GM23338 (cell line): ENCODE data around the gene PHYHD1. TPM values are rescaled to one million over a fixed set of nuclear protein-coding genes. Genes with fewer than 3 reads are reported as not detected.

Source experiments
- ATAC-seq: fragments of 200-7000 bp; cut with Tn5 transposase; 3 replicates; pipeline ENCODE4 v1.9.1; 2020
- DNase-seq: peaks from one replicate; pipeline ENCODE4 v3.0.0-alpha.2; 2015; ENCODE audit warnings: low spot score
- H2AFZ ChIP-seq: fragments of 200-600 bp; sonication (generic); 2 replicates; pipeline ENCODE4 v1.8.0; 2016; ENCODE audit warnings: antibody characterized with exemption, mild to moderate bottlenecking, moderate library complexity
- H3F3A ChIP-seq: fragments of 200-600 bp; sonication (generic); replicated peaks from 2 replicates; pipeline ENCODE4 v1.8.0; 2017; ENCODE audit warnings: antibody characterized with exemption, mixed run types, low read depth
- H3K27ac ChIP-seq: fragments of 200-600 bp; sonication (generic); 2 replicates; pipeline ENCODE4 v1.6.1; 2016; ENCODE audit warnings: low read depth
- H3K27me3 ChIP-seq: fragments of 200-600 bp; sonication (generic); 2 replicates; pipeline ENCODE4 v1.8.0; 2016; ENCODE audit warnings: mild to moderate bottlenecking, mixed run types, moderate library complexity; ENCODE audit not compliant: insufficient read depth
- H3K36me3 ChIP-seq: fragments of 200-600 bp; sonication (generic); 2 replicates; pipeline ENCODE4 v1.8.0; 2016; ENCODE audit warnings: mild to moderate bottlenecking; ENCODE audit not compliant: insufficient read depth
- H3K4me1 ChIP-seq: fragments of 200-600 bp; sonication (generic); 2 replicates; pipeline ENCODE4 v1.8.0; 2016; ENCODE audit warnings: mild to moderate bottlenecking, moderate library complexity; ENCODE audit not compliant: insufficient read depth
- H3K4me2 ChIP-seq: fragments of 200-600 bp; sonication (generic); 2 replicates; pipeline ENCODE4 v1.7.1; 2017; ENCODE audit warnings: mixed run types
- H3K4me3 ChIP-seq: fragments of 200-600 bp; sonication (generic); 2 replicates; pipeline ENCODE4 v1.6.1; 2016; ENCODE audit warnings: mixed run types
- H3K79me2 ChIP-seq: fragments of 200-600 bp; sonication (generic); replicated peaks from 2 replicates; pipeline ENCODE4 v1.8.0; 2017; ENCODE audit warnings: mild to moderate bottlenecking; ENCODE audit not compliant: insufficient read depth
- H3K9me2 ChIP-seq: fragments of 200-600 bp; sonication (generic); 2 replicates; pipeline ENCODE4 v1.8.0; 2017; ENCODE audit not compliant: insufficient read depth
- H4K20me1 ChIP-seq: fragments of 200-600 bp; sonication (generic); replicated peaks from 2 replicates; pipeline ENCODE4 v1.8.0; 2017; ENCODE audit warnings: mild to moderate bottlenecking; ENCODE audit not compliant: insufficient read depth
- H3K27ac Mint-ChIP-seq: 2 replicates; pipeline ENCODE4 v1.8.0; 2020; ENCODE audit warnings: inconsistent platforms, mild to moderate bottlenecking, moderate library complexity, mixed read lengths
- H3K27me3 Mint-ChIP-seq: 3 replicates; pipeline ENCODE4 v1.8.0; 2022; ENCODE audit warnings: low read depth, mild to moderate bottlenecking, moderate library complexity, mixed read lengths, inconsistent platforms; ENCODE audit not compliant: insufficient read depth, poor library complexity
- H3K36me3 Mint-ChIP-seq: 3 replicates; pipeline ENCODE4 v1.8.0; 2021; ENCODE audit warnings: low read depth, mild to moderate bottlenecking, inconsistent platforms, moderate library complexity, mixed read lengths
- H3K4me1 Mint-ChIP-seq: 3 replicates; pipeline ENCODE4 v1.8.0; 2020; ENCODE audit warnings: mild to moderate bottlenecking, inconsistent platforms, mixed read lengths
- H3K4me3 Mint-ChIP-seq: 3 replicates; pipeline ENCODE4 v1.8.0; 2021; ENCODE audit warnings: moderate library complexity, mild to moderate bottlenecking, inconsistent platforms, mixed read lengths
- H3K9me3 Mint-ChIP-seq: 3 replicates; pipeline ENCODE4 v1.8.0; 2020; ENCODE audit warnings: moderate library complexity, mild to moderate bottlenecking, inconsistent platforms, mixed read lengths
- CREB1 ChIP-seq: fragments of 250-450 bp; sonication (Bioruptor Pico); IDR thresholded peaks from 2 replicates; pipeline ENCODE4 v1.5.0; 2020; ENCODE audit warnings: low read depth, mild to moderate bottlenecking, moderate library complexity
- EZH2 ChIP-seq: fragments of 200-600 bp; sonication (generic); IDR thresholded peaks from one replicate; pipeline ENCODE4 v1.8.0; 2017; ENCODE audit warnings: antibody characterized with exemption, mild to moderate bottlenecking, low read depth; ENCODE audit not compliant: unreplicated experiment
- EZH2phosphoT487 ChIP-seq: fragments of 200-600 bp; sonication (generic); IDR thresholded peaks from one replicate; pipeline ENCODE4 v1.8.1; 2018; ENCODE audit warnings: antibody characterized with exemption; ENCODE audit not compliant: unreplicated experiment
- JUNB ChIP-seq: IDR thresholded peaks from one replicate; pipeline ENCODE4 v1.6.1; 2016; ENCODE audit warnings: antibody characterized with exemption; ENCODE audit not compliant: unreplicated experiment
- NANOG ChIP-seq: IDR thresholded peaks from 2 replicates; pipeline ENCODE4 v1.6.1; 2016; ENCODE audit warnings: antibody characterized with exemption, borderline replicate concordance
- POLR2AphosphoS5 ChIP-seq: IDR thresholded peaks from 2 replicates; pipeline ENCODE4 v1.6.1; 2016; ENCODE audit warnings: antibody characterized with exemption, low read depth
- STAT1 ChIP-seq: IDR thresholded peaks from one replicate; pipeline ENCODE4 v1.6.1; 2016; ENCODE audit warnings: antibody characterized with exemption; ENCODE audit not compliant: unreplicated experiment
- ZNF114 ChIP-seq: fragments of 250-450 bp; sonication (Bioruptor Pico); IDR thresholded peaks from 2 replicates; pipeline ENCODE4 v1.5.0; 2020; ENCODE audit warnings: mild to moderate bottlenecking, moderate library complexity
- ZNF331 ChIP-seq: fragments of 250-450 bp; sonication (Bioruptor Pico); IDR thresholded peaks from 2 replicates; pipeline ENCODE4 v1.5.0; 2020; ENCODE audit warnings: low read depth, mild to moderate bottlenecking, moderate library complexity
- long read RNA-seq: library from polyadenylated mRNA; unstranded; transcript quantifications from one replicate; pipeline ENCODE4 v2.0.0, GENCODE V29; 2020; ENCODE audit not compliant: unreplicated experiment
- polyA plus RNA-seq: library from polyadenylated mRNA; unstranded; fragments of >200 nt; fragmentation: Nextera tagmentation; extraction: Ambion mirVana; gene quantifications from 2 replicates; pipeline ENCODE4 v1.2.1, GENCODE V29; 2016
- total RNA-seq: library from RNA; depleted of rRNA; stranded (reverse); fragments of >200 nt; shearing (Covaris generic); gene quantifications from 2 replicates; pipeline ENCODE4 v1.2.3, GENCODE V29; 2014; rRNA removed
- TF ChIP-seq, protein P1 (sequence below): IDR thresholded peaks from one replicate; pipeline ENCODE4 v1.6.1; 2018; ENCODE audit warnings: antibody characterized with exemption; ENCODE audit not compliant: unreplicated experiment
- TF ChIP-seq, protein P2 (sequence below): fragments of 250-450 bp; sonication (Bioruptor Pico); IDR thresholded peaks from 2 replicates; pipeline ENCODE4 v1.5.0; 2020; ENCODE audit warnings: mild to moderate bottlenecking, moderate library complexity
- TF ChIP-seq, protein P3 (sequence below): IDR thresholded peaks from 2 replicates; pipeline ENCODE4 v1.6.1; 2016; ENCODE audit warnings: antibody characterized with exemption
- TF ChIP-seq, protein P4 (sequence below), 2 experiments: fragments of 200-600 bp in 1 of 2; sonication (generic) in 1 of 2; conservative IDR thresholded peaks; 2 replicates each; pipeline versions ENCODE4 v1.5.1 to v1.6.1; 2016 to 2017; ENCODE audit warnings: antibody characterized with exemption in 2 of 2, low read depth in 2 of 2, mild to moderate bottlenecking in 2 of 2, moderate library complexity in 1 of 2

The PHYHD1 gene
- total RNA-seq (4.1 and 10.4 TPM in 2 replicates), polyA plus RNA-seq (16.8 and 23.4 TPM in 2 replicates)
- long read RNA-seq, partial matches to known transcripts = 5 of 10 reads
- long read RNA-seq, other reads (novel, unspliced or antisense) = 5 of 10 reads

DNA sequence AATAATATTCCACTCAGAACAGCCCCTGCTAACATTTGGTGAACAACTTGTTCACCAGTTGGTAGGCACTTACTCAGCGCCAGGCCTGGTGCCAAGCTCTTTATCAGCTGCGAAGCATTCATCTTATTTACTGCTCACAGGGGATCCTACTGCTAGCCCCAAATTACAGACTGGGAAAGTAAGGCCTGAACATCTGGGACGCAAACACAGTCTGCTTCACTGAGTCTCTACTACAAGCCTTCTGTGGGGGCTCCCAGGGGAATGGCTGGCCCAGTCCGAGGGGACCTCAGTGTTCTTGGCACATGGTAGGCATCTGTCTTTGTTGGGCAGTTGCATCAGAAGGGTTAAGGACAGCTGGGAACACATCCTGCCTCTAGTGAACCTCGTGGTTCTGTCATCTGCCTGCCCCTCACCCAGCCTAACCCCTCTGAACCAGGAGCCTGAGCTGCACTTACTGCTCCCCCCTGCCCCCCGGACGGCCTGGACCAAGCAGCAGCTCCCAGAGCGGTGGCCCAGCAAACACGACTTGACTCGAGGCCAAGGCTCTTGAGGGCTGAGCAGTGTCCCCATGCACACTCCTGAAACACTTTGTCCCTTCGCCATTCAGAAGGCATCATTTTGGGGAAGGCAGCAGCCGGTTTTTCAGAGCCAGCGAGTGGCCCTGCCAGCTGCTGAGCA is at the start of gene PHYHD1:
TSS of gene PHYHD1 (plus strand) at position 602 of the 678 bp plus-strand sequence. CDS start 1,342 bp downstream, outside the sequence.
- H3K4me1 Mint-ChIP-seq = peaks cover 16% of the 10 kb centered on the region
- Histone ChIP-seq H3K27ac (peak within 1 kb of the TSS; percentile 95), H3K4me1 (peaks cover 9% of the 10 kb centered on the region), H3K4me3 (peak within 1 kb of the TSS; percentile 80), H3K9me2 (no peaks in the 10 kb centered on the region), H3F3A (peaks cover 12% of the 10 kb centered on the region; the same call in 1 of the 2 replicates), H4K20me1 (no peaks in the 10 kb centered on the region), H3K79me2 (no peaks in the 10 kb centered on the region), H3K27me3 (no peaks in the 10 kb centered on the region), H3K4me2 (peak within 1 kb of the TSS; percentile 88), H2AFZ (peak within 1 kb of the TSS; percentile 64), H3K36me3 (no peaks in the 10 kb centered on the region; the same call in 1 of the 2 replicates)
- no peak for TF ChIP-seq EZH2phosphoT487
- TF ChIP-seq, protein P1, sequence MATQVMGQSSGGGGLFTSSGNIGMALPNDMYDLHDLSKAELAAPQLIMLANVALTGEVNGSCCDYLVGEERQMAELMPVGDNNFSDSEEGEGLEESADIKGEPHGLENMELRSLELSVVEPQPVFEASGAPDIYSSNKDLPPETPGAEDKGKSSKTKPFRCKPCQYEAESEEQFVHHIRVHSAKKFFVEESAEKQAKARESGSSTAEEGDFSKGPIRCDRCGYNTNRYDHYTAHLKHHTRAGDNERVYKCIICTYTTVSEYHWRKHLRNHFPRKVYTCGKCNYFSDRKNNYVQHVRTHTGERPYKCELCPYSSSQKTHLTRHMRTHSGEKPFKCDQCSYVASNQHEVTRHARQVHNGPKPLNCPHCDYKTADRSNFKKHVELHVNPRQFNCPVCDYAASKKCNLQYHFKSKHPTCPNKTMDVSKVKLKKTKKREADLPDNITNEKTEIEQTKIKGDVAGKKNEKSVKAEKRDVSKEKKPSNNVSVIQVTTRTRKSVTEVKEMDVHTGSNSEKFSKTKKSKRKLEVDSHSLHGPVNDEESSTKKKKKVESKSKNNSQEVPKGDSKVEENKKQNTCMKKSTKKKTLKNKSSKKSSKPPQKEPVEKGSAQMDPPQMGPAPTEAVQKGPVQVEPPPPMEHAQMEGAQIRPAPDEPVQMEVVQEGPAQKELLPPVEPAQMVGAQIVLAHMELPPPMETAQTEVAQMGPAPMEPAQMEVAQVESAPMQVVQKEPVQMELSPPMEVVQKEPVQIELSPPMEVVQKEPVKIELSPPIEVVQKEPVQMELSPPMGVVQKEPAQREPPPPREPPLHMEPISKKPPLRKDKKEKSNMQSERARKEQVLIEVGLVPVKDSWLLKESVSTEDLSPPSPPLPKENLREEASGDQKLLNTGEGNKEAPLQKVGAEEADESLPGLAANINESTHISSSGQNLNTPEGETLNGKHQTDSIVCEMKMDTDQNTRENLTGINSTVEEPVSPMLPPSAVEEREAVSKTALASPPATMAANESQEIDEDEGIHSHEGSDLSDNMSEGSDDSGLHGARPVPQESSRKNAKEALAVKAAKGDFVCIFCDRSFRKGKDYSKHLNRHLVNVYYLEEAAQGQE = no peak
- no peak for TF ChIP-seq STAT1
- TF ChIP-seq, protein P2, sequence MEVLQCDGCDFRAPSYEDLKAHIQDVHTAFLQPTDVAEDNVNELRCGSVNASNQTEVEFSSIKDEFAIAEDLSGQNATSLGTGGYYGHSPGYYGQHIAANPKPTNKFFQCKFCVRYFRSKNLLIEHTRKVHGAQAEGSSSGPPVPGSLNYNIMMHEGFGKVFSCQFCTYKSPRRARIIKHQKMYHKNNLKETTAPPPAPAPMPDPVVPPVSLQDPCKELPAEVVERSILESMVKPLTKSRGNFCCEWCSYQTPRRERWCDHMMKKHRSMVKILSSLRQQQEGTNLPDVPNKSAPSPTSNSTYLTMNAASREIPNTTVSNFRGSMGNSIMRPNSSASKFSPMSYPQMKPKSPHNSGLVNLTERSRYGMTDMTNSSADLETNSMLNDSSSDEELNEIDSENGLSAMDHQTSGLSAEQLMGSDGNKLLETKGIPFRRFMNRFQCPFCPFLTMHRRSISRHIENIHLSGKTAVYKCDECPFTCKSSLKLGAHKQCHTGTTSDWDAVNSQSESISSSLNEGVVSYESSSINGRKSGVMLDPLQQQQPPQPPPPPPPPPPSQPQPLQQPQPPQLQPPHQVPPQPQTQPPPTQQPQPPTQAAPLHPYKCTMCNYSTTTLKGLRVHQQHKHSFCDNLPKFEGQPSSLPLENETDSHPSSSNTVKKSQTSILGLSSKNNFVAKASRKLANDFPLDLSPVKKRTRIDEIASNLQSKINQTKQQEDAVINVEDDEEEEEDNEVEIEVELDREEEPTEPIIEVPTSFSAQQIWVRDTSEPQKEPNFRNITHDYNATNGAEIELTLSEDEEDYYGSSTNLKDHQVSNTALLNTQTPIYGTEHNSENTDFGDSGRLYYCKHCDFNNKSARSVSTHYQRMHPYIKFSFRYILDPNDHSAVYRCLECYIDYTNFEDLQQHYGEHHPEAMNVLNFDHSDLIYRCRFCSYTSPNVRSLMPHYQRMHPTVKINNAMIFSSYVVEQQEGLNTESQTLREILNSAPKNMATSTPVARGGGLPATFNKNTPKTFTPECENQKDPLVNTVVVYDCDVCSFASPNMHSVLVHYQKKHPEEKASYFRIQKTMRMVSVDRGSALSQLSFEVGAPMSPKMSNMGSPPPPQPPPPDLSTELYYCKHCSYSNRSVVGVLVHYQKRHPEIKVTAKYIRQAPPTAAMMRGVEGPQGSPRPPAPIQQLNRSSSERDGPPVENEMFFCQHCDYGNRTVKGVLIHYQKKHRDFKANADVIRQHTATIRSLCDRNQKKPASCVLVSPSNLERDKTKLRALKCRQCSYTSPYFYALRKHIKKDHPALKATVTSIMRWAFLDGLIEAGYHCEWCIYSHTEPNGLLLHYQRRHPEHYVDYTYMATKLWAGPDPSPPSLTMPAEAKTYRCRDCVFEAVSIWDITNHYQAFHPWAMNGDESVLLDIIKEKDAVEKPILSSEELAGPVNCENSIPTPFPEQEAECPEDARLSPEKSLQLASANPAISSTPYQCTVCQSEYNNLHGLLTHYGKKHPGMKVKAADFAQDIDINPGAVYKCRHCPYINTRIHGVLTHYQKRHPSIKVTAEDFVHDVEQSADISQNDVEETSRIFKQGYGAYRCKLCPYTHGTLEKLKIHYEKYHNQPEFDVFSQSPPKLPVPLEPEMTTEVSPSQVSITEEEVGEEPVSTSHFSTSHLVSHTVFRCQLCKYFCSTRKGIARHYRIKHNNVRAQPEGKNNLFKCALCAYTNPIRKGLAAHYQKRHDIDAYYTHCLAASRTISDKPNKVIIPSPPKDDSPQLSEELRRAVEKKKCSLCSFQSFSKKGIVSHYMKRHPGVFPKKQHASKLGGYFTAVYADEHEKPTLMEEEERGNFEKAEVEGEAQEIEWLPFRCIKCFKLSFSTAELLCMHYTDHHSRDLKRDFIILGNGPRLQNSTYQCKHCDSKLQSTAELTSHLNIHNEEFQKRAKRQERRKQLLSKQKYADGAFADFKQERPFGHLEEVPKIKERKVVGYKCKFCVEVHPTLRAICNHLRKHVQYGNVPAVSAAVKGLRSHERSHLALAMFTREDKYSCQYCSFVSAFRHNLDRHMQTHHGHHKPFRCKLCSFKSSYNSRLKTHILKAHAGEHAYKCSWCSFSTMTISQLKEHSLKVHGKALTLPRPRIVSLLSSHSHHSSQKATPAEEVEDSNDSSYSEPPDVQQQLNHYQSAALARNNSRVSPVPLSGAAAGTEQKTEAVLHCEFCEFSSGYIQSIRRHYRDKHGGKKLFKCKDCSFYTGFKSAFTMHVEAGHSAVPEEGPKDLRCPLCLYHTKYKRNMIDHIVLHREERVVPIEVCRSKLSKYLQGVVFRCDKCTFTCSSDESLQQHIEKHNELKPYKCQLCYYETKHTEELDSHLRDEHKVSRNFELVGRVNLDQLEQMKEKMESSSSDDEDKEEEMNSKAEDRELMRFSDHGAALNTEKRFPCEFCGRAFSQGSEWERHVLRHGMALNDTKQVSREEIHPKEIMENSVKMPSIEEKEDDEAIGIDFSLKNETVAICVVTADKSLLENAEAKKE = no peak
- TF ChIP-seq, protein P3, sequence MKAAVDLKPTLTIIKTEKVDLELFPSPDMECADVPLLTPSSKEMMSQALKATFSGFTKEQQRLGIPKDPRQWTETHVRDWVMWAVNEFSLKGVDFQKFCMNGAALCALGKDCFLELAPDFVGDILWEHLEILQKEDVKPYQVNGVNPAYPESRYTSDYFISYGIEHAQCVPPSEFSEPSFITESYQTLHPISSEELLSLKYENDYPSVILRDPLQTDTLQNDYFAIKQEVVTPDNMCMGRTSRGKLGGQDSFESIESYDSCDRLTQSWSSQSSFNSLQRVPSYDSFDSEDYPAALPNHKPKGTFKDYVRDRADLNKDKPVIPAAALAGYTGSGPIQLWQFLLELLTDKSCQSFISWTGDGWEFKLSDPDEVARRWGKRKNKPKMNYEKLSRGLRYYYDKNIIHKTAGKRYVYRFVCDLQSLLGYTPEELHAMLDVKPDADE = no peak
- no peak for TF ChIP-seq JUNB
- no peak for TF ChIP-seq POLR2AphosphoS5
- TF ChIP-seq EZH2 = no peak
- TF ChIP-seq CREB1 (CRISPR knock-in tag) = no peak
- no peak for TF ChIP-seq ZNF114 (CRISPR knock-in tag)
- TF ChIP-seq, protein P4, sequence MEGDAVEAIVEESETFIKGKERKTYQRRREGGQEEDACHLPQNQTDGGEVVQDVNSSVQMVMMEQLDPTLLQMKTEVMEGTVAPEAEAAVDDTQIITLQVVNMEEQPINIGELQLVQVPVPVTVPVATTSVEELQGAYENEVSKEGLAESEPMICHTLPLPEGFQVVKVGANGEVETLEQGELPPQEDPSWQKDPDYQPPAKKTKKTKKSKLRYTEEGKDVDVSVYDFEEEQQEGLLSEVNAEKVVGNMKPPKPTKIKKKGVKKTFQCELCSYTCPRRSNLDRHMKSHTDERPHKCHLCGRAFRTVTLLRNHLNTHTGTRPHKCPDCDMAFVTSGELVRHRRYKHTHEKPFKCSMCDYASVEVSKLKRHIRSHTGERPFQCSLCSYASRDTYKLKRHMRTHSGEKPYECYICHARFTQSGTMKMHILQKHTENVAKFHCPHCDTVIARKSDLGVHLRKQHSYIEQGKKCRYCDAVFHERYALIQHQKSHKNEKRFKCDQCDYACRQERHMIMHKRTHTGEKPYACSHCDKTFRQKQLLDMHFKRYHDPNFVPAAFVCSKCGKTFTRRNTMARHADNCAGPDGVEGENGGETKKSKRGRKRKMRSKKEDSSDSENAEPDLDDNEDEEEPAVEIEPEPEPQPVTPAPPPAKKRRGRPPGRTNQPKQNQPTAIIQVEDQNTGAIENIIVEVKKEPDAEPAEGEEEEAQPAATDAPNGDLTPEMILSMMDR (conservative IDR thresholded peaks at IDR 0.05; ENCODE audit: low read depth in 2 of 2) = no peak
- TF ChIP-seq NANOG = no peak
- TF ChIP-seq ZNF331 (CRISPR knock-in tag) = no peak
- H3K9me3 Mint-ChIP-seq = no peaks in the 10 kb centered on the region
- ATAC-seq = no peak
- H3K36me3 Mint-ChIP-seq = peaks cover 23% of the 10 kb centered on the region
- H3K27me3 Mint-ChIP-seq = peaks cover 10% of the 10 kb centered on the region
- DNase-seq = no peak
- H3K27ac Mint-ChIP-seq = peak within 1 kb of the TSS; percentile 93
- peak within 1 kb of the TSS; percentile 79 for H3K4me3 Mint-ChIP-seq
